ENCODE data around the gene IL37. TPM values are rescaled to one million over a fixed set of nuclear protein-coding genes. Genes with fewer than 3 reads are reported as not detected.

The IL37 gene
- total RNA-seq, 1 experiment from 2014 or later: 1.0 TPM

GRCh38 chr2:112912403-112912802 lies 1.4 kb downstream of the IL37 start:
- CTCF ChIA-PET: no interaction called here
- H3K27me3 ChIP-seq (ENCODE audit: insufficient read depth, low read depth): no peaks in the 10 kb centered on the region
- DNase-seq: no peak

DNA sequence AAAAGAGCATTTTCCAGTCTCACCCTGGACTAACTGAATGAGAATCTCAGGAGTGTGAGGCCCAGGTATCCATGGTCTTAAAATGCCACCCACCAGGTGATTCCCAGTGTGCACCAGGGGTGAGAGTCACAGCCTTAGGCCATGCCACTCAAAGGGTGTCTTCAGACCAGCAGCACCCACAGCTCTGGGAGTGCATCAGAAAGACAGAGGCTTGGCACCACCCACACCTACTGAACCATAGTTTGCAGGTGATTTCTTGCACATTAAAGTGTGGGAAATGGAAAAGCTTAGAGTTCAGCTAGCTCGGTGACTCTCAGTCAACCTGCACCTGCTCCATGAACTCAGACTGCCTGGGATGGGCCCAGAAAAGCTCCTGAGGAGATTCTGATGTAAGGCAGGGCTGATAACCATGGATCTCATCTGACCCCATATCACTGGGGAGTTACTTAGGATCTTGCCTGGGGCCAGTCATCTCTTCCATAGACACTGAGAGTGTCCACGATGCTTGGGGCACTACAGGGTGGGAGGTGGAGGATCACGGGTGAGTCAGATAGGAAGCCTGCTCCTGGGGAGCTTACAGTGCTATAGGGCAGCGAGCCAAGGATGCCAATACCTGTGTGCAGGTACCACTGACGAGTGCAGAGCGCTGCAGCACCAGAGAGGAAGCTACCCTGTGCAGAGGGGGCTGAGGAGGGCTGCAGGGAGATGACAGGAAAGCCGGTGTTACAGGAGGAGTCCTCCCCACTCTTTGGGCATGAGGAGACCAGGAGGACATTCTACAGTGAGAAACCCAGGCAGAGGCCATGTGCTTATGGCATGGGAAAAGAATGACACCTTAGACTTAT lies 4.6 kb downstream of the IL37 start:
- Histone ChIP-seq H3K79me2 (ENCODE audit: low read depth) (no peaks in the 10 kb centered on the region), H3K9me3 (ENCODE audit: insufficient read depth, low read depth) (no peaks in the 10 kb centered on the region), H3K4me3 (no peak overlapping the region), H3K4me2 (no peak overlapping the region), H2AFZ (no peak overlapping the region), H3K9me2 (ENCODE audit: insufficient read depth) (no peaks in the 10 kb centered on the region), H3F3A (ENCODE audit: insufficient read depth, low read depth) (no peaks in the 10 kb centered on the region), H4K20me1 (ENCODE audit: insufficient read depth) (no peaks in the 10 kb centered on the region), H3K4me1 (replicated peaks; ENCODE audit: insufficient read depth) (peaks cover 4% of the 10 kb centered on the region), H3K27me3 (ENCODE audit: insufficient read depth, low read depth) (no peaks in the 10 kb centered on the region), H3K27ac (no peak overlapping the region), H3K36me3 (ENCODE audit: low read depth) (no peaks in the 10 kb centered on the region)
- CTCF ChIA-PET: interaction anchor here (0.6 kb wide), 1 partner anchor 188 kb away, joined by 6 read pairs; no protein-coding TSS in a partner anchor
- intact Hi-C loops (cut with micrococcal nuclease; ENCODE audit: unreplicated experiment): no loop called here
- DNase-seq: no peak
- POLR2A ChIA-PET (ENCODE audit: unreplicated experiment): interaction anchor here (0.6 kb wide), 1 partner anchor 298 kb away, joined by 10 read pairs; no protein-coding TSS in a partner anchor
- TF ChIP-seq EZH2 (IDR thresholded peaks at IDR 0.05; ENCODE audit: low read depth): no peak
- no peak for TF ChIP-seq CTCF (conservative IDR thresholded peaks at IDR 0.05)
- BruUV-seq (replicated peaks): no TSS peak

More at GRCh38 chr2:112912403-112912802, 1.4 kb downstream of the IL37 start:
- BruUV-seq (replicated peaks): no TSS peak
- Histone ChIP-seq H3K4me2 (no peak overlapping the region), H3K27ac (no peak overlapping the region), H3K4me1 (replicated peaks; ENCODE audit: insufficient read depth) (peaks cover under 1% of the 10 kb centered on the region; the same call in 1 of the 2 replicates), H3K4me3 (no peak overlapping the region), H3K36me3 (ENCODE audit: low read depth) (no peaks in the 10 kb centered on the region), H4K20me1 (ENCODE audit: insufficient read depth) (no peaks in the 10 kb centered on the region), H3K9me2 (ENCODE audit: insufficient read depth) (0 out of 2 replicates have a peak, but pooled peaks cover 3% of the 10 kb centered on the region), H2AFZ (no peak overlapping the region), H3K9me3 (ENCODE audit: insufficient read depth, low read depth) (no peaks in the 10 kb centered on the region), H3F3A (ENCODE audit: insufficient read depth, low read depth) (no peaks in the 10 kb centered on the region), H3K79me2 (ENCODE audit: low read depth) (no peaks in the 10 kb centered on the region)
- TF ChIP-seq CTCF (conservative IDR thresholded peaks at IDR 0.05) (no peak), EZH2 (IDR thresholded peaks at IDR 0.05; ENCODE audit: low read depth) (no peak)
- POLR2A ChIA-PET (ENCODE audit: unreplicated experiment): no interaction called here
- intact Hi-C loops (cut with micrococcal nuclease; ENCODE audit: unreplicated experiment): no loop called here

DNA sequence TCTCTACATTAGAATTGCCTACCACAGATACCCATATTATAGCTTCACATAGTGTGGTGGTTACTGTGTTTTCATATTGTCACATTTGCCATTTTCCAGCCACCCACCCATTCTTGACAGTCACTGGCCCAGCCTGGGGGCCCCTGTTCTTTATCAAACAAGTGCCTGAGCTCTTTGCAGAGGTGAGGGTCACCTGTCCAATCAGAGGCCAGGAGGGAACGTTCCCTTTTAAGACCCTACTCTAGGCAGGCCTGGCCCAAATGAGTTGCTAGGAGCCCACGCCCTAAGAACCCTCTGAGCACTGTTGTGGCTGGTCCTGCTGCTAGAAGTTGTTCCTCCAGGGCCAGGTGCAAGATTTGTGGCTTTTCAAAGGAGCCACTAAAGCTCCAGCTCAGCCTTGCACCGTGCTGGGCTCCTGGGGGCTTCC lies 5.2 kb downstream of the IL37 start:
- H3K4me3 ChIP-seq: no peak overlapping the region
- H3K4me2 ChIP-seq: no peak overlapping the region
- POLR2A ChIA-PET (ENCODE audit: unreplicated experiment): no interaction called here
- H3K27me3 ChIP-seq (ENCODE audit: insufficient read depth, low read depth): no peaks in the 10 kb centered on the region
- no peaks in the 10 kb centered on the region for H3K79me2 ChIP-seq (ENCODE audit: low read depth)
- H2AFZ ChIP-seq: no peak overlapping the region
- no peaks in the 10 kb centered on the region for H3K9me3 ChIP-seq (ENCODE audit: insufficient read depth, low read depth)
- DNase-seq: no peak
- CTCF ChIA-PET: interaction anchor here (0.6 kb wide), 1 partner anchor 189 kb away, joined by 6 read pairs; no protein-coding TSS in a partner anchor
- no peaks in the 10 kb centered on the region for H3K9me2 ChIP-seq (ENCODE audit: insufficient read depth)
- no peak overlapping the region for H3K27ac ChIP-seq
- peaks cover 10% of the 10 kb centered on the region for H3K4me1 ChIP-seq (replicated peaks; ENCODE audit: insufficient read depth)
- intact Hi-C loops (cut with micrococcal nuclease; ENCODE audit: unreplicated experiment): no loop called here
- H3K36me3 ChIP-seq (ENCODE audit: low read depth): no peaks in the 10 kb centered on the region
- TF ChIP-seq CTCF (conservative IDR thresholded peaks at IDR 0.05) (no peak), EZH2 (IDR thresholded peaks at IDR 0.05; ENCODE audit: low read depth) (no peak)
- BruUV-seq (replicated peaks): no TSS peak
- H3F3A ChIP-seq (ENCODE audit: insufficient read depth, low read depth): no peaks in the 10 kb centered on the region
- no peaks in the 10 kb centered on the region for H4K20me1 ChIP-seq (ENCODE audit: insufficient read depth)
